Heart right ventricle (tissue), 16 donors: ENCODE data around the gene IFT52. TPM values are rescaled to one million over a fixed set of nuclear protein-coding genes. Genes with fewer than 3 reads are reported as not detected.

Experiments
- ATAC-seq, 8 donors: fragments of 200-7000 bp; cut with Tn5 transposase; one replicate each; pipeline ENCODE4 v1.9.1; 2020; ENCODE audit warnings: mild to moderate bottlenecking in 8 of 8, moderate library complexity in 8 of 8, moderate number of reproducible peaks in 1 of 8
- DNase-seq, 2 donors: peaks; one replicate each; pipeline ENCODE4 v3.0.0-alpha.2; 2020
- H3K27ac ChIP-seq, 10 donors: fragments of 200-600 bp; sonication (generic) in 2 of 10; one replicate each; pipeline versions ENCODE4 v1.5.0 to v1.8.0; 2020 to 2022; ENCODE audit warnings: mild to moderate bottlenecking in 3 of 10
- H3K27me3 ChIP-seq, 7 donors: fragments of 200-600 bp; one replicate each; pipeline ENCODE4 v1.8.0; 2021 to 2022; ENCODE audit warnings: mild to moderate bottlenecking in 2 of 7
- H3K36me3 ChIP-seq, 9 donors: fragments of 200-600 bp; sonication (generic) in 1 of 9; one replicate each; pipeline versions ENCODE4 v1.5.0 to v1.8.0; 2020 to 2022; ENCODE audit warnings: mild to moderate bottlenecking in 2 of 9
- H3K4me1 ChIP-seq, 9 donors: fragments of 200-600 bp; sonication (generic) in 1 of 9; one replicate each; pipeline versions ENCODE4 v1.5.0 to v1.8.0; 2020 to 2022; ENCODE audit warnings: mild to moderate bottlenecking in 4 of 9
- H3K4me3 ChIP-seq, 10 donors: fragments of 200-600 bp; sonication (generic) in 2 of 10; one replicate each; pipeline versions ENCODE4 v1.5.0 to v1.8.0; 2020 to 2022; ENCODE audit warnings: mild to moderate bottlenecking in 7 of 10, moderate library complexity in 2 of 10
- H3K9me3 ChIP-seq, 11 donors: fragments of 200-600 bp in 10 of 11; sonication (generic) in 2 of 11; one replicate each; pipeline versions ENCODE4 v1.5.0 to v1.8.0; 2013 to 2022; ENCODE audit warnings: mild to moderate bottlenecking in 2 of 11, control low read depth in 1 of 11, moderate library complexity in 1 of 11
- CTCF ChIP-seq, 9 donors: fragments of 200-600 bp; sonication (generic) in 2 of 9; IDR thresholded peaks; one replicate each; pipeline versions ENCODE4 v1.5.0 to v1.8.0; 2021 to 2022; ENCODE audit warnings: antibody characterized with exemption in 9 of 9, mild to moderate bottlenecking in 5 of 9, moderate library complexity in 1 of 9
- WGBS, 2 donors: extraction: QIAGEN DNeasy Blood & Tissue Kit; methylation state at CpG; one replicate each; pipeline ENCODE4 v1.1.7; 2013; ENCODE audit warnings: inconsistent platforms in 1 of 2; 5-methylcytosine and 5-hydroxymethylcytosine counted together
- intact Hi-C, 10 donors: fragments of 100-400 bp; cut with DNase I; formaldehyde crosslinking; loops; one replicate each; pipeline versions ENCODE4 v1.11.1 to v1.14.2; 2022
- polyA plus RNA-seq, 2 donors: library from polyadenylated mRNA; stranded (reverse); fragments of 200-250 nt; gene quantifications; one replicate each; pipeline ENCODE4 v1.2.3, GENCODE V29; 2013
- total RNA-seq, 10 donors: library from RNA; stranded (reverse); fragmentation: NEBNext Ultra II Directional in 3 of 10; extraction: Animal tissue kit (Norgen Biotek cat#: 25700) in 3 of 10; gene quantifications; one replicate each; pipeline versions ENCODE4 v1.2.1 to v1.2.4, GENCODE V29; 2021 to 2023
- donor health status: Arrhythmogenic right ventricular cardiomyopathy.
- donor health status: ischemic (EF 13 %, LVEDD 7.1; RV severe dilation, severe dysfunction).
- donor health status: healthy with polysubstance abuse.
- donor health status: DM: no; HTN: yes; CAD: no.
- donor health status: DM: no; HTN: no; CAD: no.
- donor health status: ischemic (EF 25% LVEDD 6.9; RV normal size, moderate dysfunction).
- donor health status: ischemic (EF 25% LVEDD 5.7; RV mildly dilated, moderate dysfunction).
- donor health status: healthy.
- donor health status: DM: yes; HTN: yes; CAD: no.
- donor health status: Ischemic cardiomyopathy.
- donor health status: ischemic (EF 35%, LVEDD 5.7; RV mildly dilated, moderate dysfunction).
- donor health status: nonischemic (EF 11% LVEDD 7.7; RV severe dilation, severe dysfunction).
- donor health status: DM: yes; HTN: yes; CAD: no.
- donor health status: PGD.
- donor health status: ischemic (EF 29% LVEDD 5.4; RV normal size, mild dysfunction).
- donor health status: nonischemic (EF 23%, LVEDD 6.1; RV moderate dilation, normal function).

The IFT52 gene
- total and polyA plus RNA-seq, 12 donors = 5.2 to 8.9 (median 7.0) TPM

- Histone ChIP-seq H3K36me3 (no peaks in the 10 kb centered on the region), H3K4me3 (no peak within 1 kb of the TSS), H3K27ac (no peak within 1 kb of the TSS), H3K9me3 (no peaks in the 10 kb centered on the region), H3K27me3 (no peaks in the 10 kb centered on the region), H3K4me1 (peaks cover 0 to 10% (median 0%) of the 10 kb centered on the region in 9 donors)
- ATAC-seq = peak in 2 of 8 donors; percentile 21 to 43
- intact Hi-C loops = no loop called here
- TF ChIP-seq CTCF (IDR thresholded peaks at IDR 0.05) = no peak
- WGBS, 2 donors = 79 to 86% methylated on average over 12 of the region's 12 CpGs
- no peak for DNase-seq
Observed at GRCh38 chr20:43558412-43559146, 32.2 kb upstream of the IFT52 start, which contains the start of gene SGK2. Gene SGK2, plus strand, starts transcription at chr20:43559027. Its CDS starts 7,469 bp downstream, at chr20:43566496.

DNA sequence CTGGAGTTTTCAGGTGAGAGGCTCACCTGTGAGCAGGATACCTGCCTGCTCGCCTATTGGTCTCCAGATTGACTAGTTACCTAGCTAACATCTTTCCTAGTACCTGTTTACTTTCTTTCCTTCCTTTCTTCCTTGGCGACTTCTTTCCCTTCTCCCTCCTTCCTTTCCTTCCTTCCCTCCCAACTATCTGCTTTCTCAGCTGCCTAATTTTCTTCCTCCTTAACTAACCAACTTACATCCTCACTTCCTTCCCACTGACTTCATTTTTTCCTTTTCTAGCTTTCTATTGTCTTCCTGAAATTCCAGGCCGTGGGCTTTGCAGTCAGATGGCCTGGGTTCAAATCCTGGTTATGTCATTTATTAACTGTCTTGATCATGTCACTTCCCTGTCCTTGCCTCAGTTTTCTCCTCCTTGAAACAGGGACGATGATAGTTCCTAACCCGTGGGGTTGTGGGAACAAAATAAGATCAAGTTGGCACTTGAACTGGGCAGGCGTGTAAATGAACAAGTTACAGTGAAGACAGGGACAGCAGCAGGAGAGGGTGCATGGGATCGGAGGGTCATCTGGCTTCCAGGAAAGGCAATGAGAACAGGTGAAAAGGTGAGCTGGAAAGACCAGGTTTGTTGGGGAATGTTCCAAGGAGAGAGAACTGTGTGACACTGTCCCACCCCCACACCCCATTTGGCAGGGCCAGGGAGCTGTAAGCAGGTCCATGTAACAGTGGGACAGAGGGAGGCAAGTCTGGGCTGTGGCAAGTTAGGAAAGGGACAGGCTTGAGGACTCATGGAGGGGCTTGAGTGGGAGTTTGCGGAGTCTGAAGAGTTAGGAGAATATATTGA lies 31.4 kb upstream of the IFT52 start:
- no peak for DNase-seq
- intact Hi-C loops = no loop called here
- H3K27me3 ChIP-seq = no peaks in the 10 kb centered on the region
- TF ChIP-seq CTCF (IDR thresholded peaks at IDR 0.05) = no peak
- H3K9me3 ChIP-seq = no peaks in the 10 kb centered on the region
- H3K27ac ChIP-seq = no peak overlapping the region
- no peaks in the 10 kb centered on the region for H3K36me3 ChIP-seq
- ATAC-seq = no peak
- 83 to 84% methylated on average over 8 of the region's 8 CpGs for WGBS, 2 donors
- H3K4me1 ChIP-seq = peaks cover 0 to 10% (median 0%) of the 10 kb centered on the region in 9 donors
- no peak overlapping the region for H3K4me3 ChIP-seq

DNA sequence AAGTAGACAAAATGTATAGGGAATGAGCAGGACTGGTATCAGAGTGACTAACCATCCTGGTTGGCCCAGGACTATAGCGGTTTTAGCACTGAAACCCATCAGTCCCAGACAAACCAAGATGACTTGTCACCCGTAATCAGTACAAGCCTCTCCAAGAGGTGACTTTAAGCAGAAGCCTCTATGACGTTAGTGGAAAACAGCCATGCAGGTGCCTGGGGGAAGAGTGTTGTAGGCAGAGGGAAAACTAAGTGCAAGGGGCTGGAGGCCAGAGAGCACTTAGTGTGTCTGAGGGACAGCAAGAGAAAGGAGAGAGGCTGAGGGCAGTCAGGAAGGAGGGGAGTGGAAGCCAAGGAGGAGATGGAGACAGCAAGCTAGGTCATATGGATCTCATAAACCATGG lies 29.8 kb upstream of the IFT52 start:
- Histone ChIP-seq H3K9me3 (no peaks in the 10 kb centered on the region), H3K4me3 (no peak overlapping the region), H3K36me3 (no peaks in the 10 kb centered on the region), H3K27ac (no peak overlapping the region), H3K27me3 (no peaks in the 10 kb centered on the region), H3K4me1 (peaks cover 0 to 10% (median 0%) of the 10 kb centered on the region in 9 donors)
- intact Hi-C loops = no loop called here
- DNase-seq = no peak
- 73 to 78% methylated on average over 3 of the region's 3 CpGs for WGBS, 2 donors
- no peak for TF ChIP-seq CTCF (IDR thresholded peaks at IDR 0.05)
- no peak for ATAC-seq

DNA sequence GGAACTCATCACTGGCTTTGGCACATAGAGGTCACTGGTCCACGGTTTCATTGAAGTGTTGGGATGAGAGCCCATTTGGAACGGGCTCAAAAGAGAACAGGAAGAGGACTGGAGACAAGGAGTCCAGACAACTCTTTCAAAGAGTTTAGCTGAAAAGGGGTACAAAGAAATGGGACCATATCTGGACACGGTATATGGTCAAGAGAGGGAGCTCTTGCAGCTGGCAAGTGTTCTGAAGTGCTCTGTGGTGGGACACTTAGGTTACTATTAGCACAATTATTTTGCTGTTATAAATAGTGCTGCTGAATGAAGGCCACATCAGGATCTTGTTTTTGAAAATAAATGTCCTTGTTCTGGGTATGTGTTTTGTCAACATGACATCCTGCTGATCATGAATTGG lies 27.3 kb upstream of the IFT52 start:
- H3K4me3 ChIP-seq = no peak overlapping the region
- intact Hi-C loops = no loop called here
- H3K36me3 ChIP-seq = no peaks in the 10 kb centered on the region
- no peaks in the 10 kb centered on the region for H3K27me3 ChIP-seq
- no peak overlapping the region for H3K27ac ChIP-seq
- H3K4me1 ChIP-seq = peaks cover 0 to 5% (median 0%) of the 10 kb centered on the region in 9 donors
- TF ChIP-seq CTCF (IDR thresholded peaks at IDR 0.05) = no peak
- 29 to 47% methylated on average over 3 of the region's 3 CpGs for WGBS, 2 donors
- no peaks in the 10 kb centered on the region for H3K9me3 ChIP-seq
- DNase-seq (no peak), ATAC-seq (peak in 2 of 8 donors; percentile 12 to 36)
